HS-5 (cell line): ENCODE data around the gene ILKAP.

ENCODE experiments used
- DNase-seq: peaks from one replicate; pipeline ENCODE4 v3.0.0-alpha.2; 2012; ENCODE audit warnings: low read depth

The ILKAP gene, protein sequence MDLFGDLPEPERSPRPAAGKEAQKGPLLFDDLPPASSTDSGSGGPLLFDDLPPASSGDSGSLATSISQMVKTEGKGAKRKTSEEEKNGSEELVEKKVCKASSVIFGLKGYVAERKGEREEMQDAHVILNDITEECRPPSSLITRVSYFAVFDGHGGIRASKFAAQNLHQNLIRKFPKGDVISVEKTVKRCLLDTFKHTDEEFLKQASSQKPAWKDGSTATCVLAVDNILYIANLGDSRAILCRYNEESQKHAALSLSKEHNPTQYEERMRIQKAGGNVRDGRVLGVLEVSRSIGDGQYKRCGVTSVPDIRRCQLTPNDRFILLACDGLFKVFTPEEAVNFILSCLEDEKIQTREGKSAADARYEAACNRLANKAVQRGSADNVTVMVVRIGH

GRCh38 chr2:238203094-238203972 lies at the start of gene ILKAP:
Gene ILKAP, minus strand, starts transcription at chr2:238203695. Its CDS starts 142 bp downstream, at chr2:238203553.
- peak; percentile 19 for DNase-seq

DNA sequence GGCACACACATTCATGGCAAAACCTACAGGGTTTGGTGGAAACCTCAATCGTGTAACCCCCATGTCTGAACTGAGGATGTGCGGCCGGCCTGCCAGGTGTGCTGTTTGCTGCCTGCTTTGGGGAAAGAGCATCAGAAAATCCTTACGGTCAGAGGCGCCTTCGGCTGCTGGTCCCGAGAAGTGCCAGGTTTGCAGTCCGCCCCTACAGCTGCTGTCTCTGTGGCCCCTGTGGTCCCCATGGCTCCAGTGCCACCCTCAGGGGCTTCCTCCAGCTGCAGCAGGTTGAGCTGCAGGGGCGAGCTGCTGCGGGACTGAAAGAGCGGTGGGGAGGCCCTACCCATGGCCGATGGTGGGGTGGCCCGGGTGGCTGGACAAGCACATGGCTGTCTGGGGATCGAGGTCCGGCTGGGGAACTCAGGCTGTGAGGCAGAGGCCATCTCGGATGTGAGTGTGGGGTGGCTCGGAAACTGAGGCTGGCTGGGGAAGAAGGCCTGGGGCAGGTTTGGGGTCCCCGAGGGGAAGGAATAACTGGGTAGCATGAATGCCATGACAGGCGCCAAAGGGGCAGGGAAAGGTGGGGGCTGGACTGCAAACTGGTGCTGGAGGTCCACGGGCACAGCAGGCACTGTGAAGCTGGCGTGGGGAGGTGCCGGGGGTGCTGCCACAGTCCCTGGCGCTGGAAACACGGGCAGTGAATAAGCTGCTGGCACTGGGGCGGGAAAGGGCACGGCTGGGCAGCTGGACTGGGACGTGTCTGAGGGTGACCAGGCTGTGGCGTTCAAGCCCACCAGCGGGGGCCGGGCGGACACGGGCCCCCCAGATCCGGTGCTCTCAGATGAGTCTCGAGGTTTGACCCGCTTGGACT lies 49.5 kb upstream of the ILKAP start:
- no peak for DNase-seq

DNA sequence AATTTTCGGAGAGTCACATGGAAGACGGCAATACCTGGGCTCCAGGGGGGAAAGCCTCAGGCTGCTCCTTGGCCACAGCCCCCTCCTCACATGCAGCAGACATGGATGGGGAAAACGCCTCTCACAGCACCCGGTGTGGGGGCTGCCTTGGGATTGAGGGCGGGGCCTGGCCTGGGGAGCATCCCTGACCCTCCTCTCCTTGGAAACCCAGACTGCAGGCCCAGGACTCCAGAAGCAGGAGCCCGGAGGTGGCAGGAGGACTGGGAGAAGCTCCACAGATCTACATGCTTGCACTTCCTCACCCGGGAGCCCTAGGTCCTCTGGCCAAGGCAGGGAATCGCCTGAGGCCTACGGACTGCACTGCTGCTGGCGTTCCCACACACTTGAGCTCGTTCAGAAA lies 48.5 kb upstream of the ILKAP start:
- DNase-seq, result no peak

- DNase-seq, result no peak
These were observed 47.8 kb upstream of the ILKAP start for GRCh38 chr2:238251331-238251730.

- DNase-seq, result no peak
These were observed 47.4 kb upstream of the ILKAP start for GRCh38 chr2:238250896-238251295.

- no peak for DNase-seq
These were observed 44.5 kb upstream of the ILKAP start for GRCh38 chr2:238247841-238248453.

- DNase-seq, result no peak
These were observed 43.7 kb upstream of the ILKAP start for GRCh38 chr2:238247002-238247822.

GRCh38 chr2:238244151-238244550 lies 40.7 kb upstream of the ILKAP start:
- DNase-seq, result no peak

GRCh38 chr2:238243496-238244076 lies 40.1 kb upstream of the ILKAP start:
- DNase-seq, result no peak

DNA sequence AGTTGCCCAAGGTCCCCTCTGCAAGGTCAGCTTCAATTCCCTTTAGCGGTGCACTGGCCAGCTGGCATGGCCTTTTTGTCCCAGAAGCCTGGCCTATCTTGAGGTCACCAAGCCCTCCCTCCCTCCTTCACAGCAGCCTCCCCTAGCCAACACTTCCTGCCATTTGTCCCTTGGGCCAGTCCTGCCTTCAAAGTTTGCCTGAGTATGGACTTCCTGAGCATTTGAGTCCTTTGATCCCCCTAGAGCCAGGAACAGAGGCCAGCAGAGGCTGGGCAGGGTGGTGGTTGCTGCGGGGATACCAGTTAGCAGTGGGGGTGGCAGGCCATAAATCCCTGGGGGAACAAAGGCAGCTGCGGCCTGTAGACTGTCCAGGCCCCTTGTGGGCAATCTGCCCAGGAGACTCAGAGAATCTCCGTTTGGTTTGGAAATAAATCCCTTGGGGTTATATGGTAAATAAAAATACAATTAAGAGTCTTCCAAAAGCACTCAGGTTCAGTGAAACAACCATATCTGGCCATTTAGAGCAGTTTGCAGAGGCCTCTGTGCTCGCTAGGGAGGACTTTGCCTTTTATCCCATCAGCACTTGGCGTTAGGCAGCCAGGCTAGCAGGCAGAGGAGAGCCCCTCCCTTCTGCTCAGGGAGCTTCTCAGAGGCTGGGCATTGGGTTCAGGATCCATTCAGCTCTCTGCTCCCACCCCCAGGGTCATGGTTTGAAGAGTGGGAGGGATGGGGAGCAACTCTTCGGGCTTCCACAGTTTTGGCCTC lies 39.4 kb upstream of the ILKAP start:
- no peak for DNase-seq

GRCh38 chr2:238241970-238242369 lies 38.5 kb upstream of the ILKAP start:
- DNase-seq, result no peak

GRCh38 chr2:238240757-238241711 lies 37.5 kb upstream of the ILKAP start:
- DNase-seq, result no peak

DNA sequence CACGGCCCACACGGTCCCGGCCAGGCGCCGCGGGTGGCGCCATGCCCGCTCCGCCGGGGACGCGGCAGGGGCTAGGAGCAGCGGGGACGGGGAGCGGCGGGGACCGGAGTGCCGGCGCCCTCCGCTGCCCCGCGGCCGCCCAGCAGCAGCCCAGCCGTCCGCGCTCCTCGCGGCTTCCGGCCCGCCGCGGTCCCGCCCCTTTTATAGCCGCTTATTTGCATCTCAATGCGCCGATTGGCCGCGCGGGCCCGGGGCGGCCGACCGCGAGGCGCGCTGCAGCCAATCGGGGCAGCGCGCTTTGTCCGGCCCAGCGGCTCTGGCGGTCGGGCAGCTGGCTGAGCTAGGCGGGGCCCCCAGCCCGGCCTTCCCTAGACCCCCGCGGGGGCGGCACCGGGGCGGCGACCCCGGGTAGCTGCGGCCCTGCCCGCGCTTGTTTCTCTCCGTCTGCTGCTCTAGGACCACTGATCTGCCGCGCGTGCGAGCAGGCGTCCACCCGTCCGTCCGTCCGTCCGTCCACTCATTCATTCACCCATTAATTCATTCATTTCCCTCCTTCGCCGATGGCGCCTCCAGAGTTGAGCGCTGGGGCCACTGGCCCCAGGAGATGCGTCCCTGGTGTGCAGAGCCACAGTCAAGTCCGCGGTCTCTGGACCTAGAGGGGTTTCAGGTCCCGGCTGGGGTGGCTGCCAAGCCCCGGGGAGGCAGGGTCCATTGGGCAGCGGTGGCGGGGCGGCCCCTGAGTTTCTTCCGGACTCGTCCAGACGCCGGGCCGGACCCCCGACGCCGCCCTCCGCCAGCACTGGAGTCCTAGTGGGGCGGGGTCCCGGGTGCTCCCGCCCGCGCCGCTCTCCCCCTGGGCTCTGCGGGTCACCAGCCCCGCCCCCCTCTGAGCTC lies 36.6 kb upstream of the ILKAP start, which contains the start of gene HES6:
Gene HES6 (minus strand): TSS at position 176 of the 894 bp plus-strand sequence. CDS start 133 bp downstream, at position 43.
- peak; percentile 34 for DNase-seq

GRCh38 chr2:238239543-238239862 lies 36.0 kb upstream of the ILKAP start:
- no peak for DNase-seq

- DNase-seq, result no peak
These were observed 35.5 kb upstream of the ILKAP start for GRCh38 chr2:238238766-238239542.

GRCh38 chr2:238238311-238238765 lies 34.8 kb upstream of the ILKAP start:
- DNase-seq, result no peak
